Islet precursor cell (in vitro differentiated cells): ENCODE data around the gene MCF2L.
"Not testable (repeated sequence)": the region's sequence is repeated elsewhere in the genome, so short reads cannot be mapped to it uniquely, and the experiment has no call there.

Experiments used
- DNase-seq: peaks from one replicate; pipeline ENCODE4 v3.0.0-alpha.2; 2018

MCF2L gene

DNA sequence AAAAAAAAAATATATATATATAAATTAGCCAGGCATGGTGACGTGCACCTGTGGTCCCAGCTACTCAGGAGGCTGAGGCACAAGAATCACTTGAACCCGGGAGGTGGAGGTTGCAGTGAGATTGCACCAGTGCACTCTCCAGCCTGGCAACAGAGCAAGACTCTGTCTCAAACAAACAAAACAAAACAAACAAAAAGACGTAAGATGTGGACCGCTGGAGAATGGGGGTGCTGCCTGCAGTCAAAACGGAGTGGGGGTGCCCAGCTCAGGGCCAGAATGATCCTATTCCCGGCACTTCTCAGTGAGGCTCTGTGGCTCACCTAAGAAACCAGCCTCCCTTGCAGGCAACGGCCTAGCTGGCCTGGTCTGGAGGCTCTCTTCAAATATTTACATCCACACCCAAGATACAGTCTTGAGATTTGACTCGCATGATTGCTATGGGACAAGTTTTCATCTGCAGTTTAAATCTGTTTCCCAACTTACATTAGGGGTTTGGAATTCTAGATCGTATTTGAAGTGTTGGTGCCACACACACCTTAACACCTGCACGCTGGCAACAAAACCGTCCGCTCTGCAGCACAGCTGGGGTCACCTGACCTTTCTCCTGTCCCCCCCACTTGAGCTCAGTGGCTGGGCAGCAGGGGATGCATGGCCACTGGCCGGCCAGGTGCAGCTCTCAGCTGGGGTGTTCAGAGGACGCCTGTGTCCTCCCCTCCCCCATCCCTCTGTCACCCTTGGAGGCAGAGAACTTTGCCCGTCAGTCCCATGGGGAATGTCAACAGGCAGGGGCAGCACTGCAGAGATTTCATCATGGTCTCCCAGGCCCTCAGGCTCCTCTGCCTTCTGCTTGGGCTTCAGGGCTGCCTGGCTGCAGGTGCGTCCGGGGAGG, 136.3 kb downstream of the MCF2L start, which contains the start of gene F7:
Gene F7 (plus strand): TSS at position 760 of the 889 bp plus-strand sequence. CDS start 51 bp downstream, at position 811.
- no peak for DNase-seq

DNA sequence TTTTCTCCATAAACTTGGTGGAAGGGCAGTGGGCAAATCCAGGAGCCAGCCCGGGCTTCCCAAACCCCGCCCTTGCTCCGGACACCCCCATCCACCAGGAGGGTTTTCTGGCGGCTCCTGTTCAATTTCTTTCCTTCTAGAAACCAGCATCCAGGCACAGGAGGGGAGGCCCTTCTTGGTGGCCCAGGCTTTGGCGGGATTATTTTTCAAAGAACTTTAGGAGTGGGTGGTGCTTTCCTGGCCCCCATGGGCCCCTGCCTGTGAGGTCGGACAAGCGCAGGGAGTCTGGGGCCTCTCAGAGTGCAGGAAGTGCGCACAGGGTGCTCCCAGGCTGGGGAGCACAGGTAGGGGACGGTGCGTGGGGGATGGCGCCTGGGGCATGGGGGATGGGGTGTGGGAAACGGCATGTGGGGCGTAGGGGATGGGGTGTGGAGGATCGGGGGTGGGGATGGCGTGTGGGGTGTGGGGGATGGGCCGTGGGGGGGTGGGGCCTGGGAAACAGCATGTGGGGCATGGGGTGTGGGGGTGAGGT, 137.0 kb downstream of the MCF2L start:
- DNase-seq, result no peak

DNA sequence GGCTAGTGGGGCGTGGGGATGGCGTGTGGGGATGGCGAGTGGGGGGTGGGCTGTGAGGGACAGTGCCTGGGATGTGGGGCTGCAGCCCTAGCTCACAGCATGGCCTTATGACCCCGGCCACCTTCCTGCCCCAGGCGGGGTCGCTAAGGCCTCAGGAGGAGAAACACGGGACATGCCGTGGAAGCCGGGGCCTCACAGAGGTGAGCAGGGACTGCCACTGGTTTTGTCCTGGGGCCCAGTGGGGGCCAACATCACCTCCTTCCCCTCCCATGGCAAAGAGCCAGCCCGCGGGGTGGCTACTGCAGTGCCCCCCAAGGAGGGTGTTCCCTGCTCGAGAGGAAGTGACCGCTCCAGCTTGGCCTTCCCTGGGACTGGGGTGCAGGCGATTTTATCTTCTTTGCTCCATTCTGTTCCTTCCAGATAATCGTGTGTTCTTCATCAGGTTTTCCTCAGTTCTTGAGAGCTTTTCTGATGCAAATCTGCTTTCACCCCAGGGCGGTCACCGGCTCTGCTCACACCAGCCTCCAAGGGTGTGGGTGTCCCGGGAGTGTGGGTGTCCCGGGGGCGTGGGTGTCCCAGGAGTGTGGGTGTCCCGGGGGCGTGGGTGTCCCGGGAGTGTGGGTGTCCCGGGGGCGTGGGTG, 137.8 kb downstream of the MCF2L start:
- DNase-seq, result no peak

DNA sequence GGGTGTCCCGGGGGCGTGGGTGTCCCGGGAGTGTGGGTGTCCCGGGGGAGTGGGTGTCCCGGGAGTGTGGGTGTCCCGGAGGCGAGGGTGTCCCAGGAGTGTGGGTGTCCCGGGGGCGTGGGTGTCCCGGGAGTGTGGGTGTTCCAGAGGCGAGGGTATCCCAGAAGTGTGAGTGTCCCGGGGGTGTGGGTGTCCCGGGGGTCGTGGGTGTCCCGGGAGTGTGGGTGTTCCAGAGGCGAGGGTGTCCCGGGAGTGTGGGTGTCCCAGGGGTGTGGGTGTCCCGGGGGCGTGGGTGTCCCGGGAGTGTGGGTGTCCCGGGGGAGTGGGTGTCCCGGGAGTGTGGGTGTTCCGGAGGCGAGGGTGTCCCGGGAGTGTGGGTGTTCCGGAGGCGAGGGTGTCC, 139.5 kb downstream of the MCF2L start:
- not testable (repeated sequence) for DNase-seq

DNA sequence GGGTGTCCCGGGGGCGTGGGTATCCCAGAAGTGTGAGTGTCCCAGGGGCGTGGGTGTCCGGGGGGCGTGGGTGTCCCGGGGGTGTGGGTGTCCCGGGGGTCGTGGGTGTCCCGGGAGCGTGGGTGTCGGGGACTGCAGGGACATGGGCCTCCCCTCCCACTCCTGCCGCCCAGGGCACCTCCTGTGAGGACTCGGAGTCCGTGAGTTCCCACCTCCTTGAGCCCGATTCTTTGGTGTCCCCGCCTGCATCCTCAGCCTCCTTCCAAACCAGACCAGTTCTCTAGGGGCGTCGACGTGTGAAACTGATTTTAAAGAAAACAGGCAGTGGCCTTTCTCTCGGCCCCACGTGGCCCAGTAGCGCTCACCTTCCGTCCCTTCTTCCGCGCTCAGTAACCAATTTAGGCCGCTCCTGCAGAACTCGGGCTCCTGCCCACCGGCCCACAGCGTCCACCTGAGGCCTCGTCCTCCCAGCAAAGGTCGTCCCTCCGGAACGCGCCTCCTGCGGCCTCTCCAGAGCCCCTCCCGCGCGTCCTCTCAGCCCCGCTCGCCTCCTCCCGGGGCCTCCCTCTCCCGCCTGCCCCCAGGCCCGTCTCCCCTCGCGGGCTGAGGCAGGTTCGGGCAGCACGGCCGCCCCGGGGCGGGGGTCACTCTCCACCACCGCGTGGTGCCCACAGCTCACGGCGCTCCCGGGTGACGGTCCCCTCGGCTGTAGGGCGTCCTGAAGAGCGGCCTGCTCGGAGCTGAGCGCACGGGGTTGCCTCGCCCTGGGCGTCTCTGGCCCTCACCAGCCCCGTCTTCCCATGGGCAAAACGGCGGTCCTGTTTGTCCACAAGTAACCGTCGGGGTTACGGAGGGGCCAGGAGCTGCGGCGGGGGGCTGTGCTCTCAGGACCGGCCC, 140.4 kb downstream of the MCF2L start:
- DNase-seq, result no peak

DNA sequence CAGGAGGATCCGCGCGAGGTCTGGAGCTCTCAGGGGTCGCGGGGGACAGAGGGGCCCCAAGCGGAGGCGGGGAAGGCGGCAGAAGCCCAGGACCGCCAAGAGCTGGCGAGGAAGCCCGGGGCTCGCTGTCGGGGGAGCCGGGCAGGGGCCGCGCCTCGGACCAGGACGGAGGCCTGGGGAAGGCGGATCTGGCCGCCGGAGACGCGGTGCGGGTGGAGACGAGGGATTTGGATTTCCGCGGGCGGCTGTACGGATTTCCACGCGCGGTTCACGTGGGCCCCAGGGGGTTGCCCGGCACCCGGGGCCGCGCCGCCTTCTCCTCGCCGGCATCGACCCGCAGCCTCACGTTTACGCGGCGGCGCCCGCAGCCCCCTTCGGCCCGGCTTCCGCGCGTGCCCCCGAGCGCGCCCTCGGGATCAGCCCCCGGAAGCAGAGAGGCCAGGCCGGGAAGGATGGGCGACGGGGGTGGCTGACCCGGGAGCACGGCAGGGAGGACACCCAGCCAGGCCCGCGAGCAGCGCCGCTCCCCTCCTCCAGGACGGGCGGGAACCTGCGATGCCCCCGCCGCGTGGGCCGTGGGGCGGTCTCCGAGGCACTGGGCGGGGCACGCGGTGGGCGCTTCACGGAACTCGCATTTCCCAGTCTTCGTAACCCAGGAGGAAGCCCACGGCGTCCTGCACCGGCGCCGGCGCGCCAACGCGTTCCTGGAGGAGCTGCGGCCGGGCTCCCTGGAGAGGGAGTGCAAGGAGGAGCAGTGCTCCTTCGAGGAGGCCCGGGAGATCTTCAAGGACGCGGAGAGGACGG, 141.2 kb downstream of the MCF2L start:
- DNase-seq, result peak; percentile 57

DNA sequence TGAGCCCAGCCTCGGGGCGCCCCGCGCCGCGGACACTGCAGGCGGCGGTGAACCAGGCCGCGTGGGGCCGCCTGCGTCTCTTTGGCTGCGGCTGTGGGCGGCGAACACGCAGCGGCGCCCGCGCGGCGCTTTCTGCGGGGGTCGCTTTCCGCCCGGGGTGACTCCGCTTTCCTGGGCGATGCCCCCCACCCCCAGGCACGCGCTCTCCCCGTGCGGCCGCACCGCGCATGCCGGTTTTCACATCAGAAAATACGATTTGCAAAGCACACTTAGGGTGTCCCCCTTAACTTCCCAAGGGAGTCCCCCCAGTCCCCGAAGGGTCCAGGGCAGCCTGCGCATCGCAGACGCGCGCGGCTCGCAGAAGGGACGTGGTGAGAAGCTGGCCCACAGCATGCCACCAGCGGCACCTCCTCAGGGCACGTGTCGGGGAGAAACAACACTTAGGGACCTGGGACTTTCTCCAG, 141.9 kb downstream of the MCF2L start:
- DNase-seq, result no peak

DNA sequence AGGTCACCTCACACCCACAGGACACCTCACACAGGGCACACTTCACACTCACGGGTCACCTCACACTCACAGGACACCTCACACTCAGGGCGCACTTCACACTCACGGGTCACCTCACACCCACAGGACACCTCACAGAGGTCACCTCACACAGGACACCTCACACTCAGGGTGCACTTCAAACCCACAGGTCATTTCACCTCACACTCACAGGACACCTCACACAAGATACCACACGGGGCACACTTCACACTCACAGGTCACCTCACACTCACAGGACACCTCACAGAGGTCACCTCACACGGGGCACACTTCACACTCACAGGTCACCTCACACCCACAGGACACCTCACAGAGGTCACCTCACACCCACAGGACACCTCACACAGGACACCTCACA, 142.8 kb downstream of the MCF2L start:
- peak; percentile 23 for DNase-seq

DNA sequence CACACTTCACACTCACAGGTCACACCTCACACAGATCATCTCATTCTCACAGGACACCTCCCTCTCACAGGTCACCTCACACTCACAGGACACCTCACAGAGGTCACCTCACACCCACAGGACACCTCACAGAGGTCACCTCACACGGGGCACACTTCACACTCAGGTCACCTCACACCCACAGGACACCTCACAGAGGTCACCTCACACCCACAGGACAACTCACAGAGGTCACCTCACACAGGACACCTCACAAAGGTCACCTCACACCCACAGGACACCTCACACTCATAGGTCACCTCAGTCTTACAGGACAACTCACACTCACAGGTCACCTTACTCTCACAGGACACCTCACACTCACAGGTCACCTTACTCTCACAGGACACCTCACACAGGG, 143.5 kb downstream of the MCF2L start:
- DNase-seq, result peak; percentile 22

DNA sequence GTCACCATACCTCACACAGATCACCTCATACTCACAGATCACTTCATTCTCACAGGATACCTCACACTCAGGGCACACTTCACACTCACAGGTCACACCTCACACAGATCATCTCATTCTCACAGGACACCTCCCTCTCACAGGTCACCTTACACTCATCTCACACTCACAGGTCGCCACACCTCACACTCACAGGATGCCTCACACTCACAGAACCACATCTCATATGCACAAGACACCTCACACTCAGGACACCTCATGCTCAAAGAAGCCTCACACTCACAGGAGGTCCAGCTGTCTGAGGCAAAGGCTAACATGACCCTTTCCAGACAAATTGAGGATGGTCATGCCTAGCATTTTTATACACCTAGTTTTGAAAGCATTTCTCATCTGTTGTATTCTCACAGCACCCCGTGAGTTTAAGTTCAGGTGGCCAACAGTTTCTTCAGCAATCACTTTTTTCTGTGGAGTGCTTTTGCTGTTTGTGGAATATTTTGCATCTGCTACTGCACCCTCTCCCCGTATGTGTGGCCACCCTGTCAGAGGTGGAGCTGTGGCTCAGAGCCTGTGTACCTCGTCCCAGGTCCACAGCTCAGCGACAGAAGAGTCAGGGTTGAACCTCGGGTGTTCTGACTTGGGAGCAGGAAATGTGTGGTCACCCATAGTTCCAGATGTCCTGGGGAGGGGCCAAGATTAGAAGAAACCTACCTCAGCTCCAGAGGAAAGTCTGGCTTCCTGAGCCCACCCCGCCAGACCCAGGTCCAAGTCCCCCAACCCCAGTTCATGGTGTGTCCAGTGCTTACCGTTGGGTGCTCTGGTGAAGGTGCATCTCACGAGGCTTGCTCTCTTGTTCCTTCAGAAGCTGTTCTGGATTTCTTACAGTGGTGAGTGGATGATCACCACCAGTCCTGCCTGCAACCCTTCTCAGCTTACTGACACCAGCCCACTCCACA, 144.2 kb downstream of the MCF2L start:
- DNase-seq, result peak; percentile 38

DNA sequence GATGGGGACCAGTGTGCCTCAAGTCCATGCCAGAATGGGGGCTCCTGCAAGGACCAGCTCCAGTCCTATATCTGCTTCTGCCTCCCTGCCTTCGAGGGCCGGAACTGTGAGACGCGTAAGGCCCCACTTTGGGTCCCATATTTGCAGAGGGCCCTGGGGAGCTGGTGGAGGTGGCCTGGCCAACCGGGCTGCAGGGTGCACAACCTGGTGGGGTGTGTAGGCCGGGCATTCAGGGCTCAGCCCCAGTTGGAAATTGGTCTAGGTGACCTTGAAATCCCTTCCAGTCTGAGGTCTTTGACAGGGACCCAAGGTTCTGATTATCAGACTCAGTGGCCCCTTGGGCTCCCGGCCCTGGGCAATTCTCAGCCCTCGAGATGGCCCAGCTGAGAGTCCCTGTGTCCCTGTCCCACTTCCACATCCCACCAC, 144.8 kb downstream of the MCF2L start:
- peak; percentile 20 for DNase-seq

DNA sequence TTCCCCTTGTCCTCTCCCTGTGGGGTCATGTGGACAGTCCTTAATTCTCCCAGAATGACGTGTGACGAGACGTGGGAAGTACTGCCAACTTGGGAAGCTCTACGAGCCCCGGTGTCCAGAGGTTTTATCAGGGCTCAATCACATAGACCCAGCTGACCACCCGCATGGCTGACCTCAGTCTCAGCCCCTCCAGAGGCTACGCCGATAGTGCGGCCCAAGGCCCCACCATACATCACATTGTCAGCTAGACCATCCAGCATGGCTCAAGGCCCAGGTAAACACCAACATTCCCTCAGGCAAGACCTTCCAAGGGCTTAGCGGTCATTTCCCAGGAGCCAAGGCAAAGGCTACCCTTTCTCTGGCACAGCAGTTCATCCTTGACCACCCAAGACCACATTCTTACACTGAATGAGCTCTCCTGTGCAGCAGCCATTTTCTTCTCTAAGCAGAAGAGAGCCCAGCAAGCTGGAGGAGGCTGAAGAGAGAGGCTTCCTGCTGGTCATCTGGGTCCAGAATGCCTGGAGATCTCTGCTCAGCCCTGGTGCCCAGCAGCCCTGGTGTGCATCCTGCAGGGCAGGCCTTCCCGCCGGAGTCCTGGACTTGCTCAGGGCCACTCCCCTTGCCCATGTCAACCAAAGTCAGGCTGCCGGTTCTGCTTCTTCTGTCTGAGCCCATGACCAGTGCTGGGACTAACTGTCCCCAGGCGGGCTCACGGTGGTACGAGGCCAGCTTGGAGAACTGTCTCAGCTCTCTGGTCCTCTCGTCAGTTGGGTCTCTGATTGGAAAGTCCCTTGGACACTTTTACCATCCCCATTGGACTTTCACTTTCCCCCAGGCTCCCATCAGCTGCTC, 145.7 kb downstream of the MCF2L start:
- DNase-seq, result peak; percentile 45

DNA sequence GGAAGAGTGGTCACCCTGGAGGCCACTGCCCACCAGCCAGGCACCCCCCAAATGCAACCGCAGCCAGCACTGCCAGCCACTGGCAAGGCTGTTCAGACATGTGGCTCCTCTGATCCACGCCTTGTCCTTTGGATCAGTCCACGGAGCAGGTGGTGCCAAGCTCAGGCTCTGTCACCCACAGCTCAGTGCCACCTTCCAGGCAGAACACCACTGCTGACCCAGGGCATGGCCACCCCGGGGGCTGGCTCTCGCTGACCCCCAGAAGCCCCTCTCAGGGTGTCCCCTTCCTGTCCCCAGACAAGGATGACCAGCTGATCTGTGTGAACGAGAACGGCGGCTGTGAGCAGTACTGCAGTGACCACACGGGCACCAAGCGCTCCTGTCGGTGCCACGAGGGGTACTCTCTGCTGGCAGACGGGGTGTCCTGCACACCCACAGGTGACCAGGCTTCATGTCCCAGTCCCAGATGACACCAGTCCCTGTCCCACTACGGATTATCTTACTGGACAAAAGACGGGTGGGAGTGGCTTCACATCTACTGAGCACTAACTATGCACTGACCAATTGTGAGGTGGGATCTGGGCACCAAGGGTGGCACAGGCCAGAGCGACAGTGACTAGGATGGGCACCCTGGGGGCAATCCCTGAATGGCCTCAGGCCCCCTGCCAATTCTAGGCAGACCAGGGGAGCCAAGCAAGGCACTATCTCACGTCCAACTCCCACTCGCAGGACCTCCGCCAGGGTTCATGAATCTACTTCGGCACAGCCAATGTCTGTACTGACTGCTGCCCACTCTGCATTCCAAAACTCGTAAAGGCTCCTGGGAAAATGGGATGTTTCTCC, 146.6 kb downstream of the MCF2L start:
- peak; percentile 49 for DNase-seq

DNA sequence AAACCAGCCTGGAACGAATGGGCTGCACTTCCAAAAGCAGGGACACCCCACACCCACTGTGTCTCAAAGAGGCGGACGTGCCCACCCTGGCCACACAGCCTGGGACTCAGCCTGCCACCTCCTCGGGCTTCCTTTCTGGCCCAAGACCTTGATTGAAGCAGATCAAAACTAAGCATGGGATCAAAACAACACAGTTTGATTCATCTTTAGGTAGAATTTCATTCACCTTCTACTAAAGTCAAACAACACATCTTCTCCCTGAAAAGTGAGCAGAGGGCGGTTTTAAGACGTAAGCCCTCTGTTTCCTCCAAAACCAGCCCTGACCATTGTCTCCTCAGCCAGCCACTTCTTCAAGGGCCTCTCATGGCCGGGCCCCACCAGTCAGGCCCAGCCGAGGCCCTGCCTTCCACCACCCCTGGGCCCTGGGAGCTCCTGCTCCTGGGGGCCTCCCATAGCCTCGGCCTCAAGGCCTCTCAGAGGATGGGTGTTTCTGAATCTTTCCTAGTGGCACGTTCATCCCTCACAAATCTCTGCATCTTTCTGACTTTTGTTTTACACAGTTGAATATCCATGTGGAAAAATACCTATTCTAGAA, 147.3 kb downstream of the MCF2L start:
- peak; percentile 15 for DNase-seq

DNA sequence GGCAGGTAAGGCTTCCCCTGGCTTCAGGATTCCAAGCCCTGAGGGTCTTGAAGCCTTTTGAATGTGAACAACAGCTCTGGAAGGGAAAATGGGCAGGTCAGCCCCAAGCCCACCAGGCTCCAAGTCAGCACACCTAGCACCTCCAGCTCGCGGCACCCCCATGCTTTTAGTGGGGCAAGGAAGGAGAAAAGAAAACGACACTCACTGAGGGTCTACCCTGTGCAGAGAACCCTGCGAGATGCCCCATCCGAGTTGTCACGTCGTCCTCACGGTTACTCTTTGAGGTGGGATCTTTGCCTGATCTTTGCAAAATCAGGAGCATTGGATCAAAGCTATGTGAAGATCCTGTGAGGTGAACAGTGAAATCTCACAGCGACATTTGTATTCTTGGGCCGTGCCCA, 147.9 kb downstream of the MCF2L start:
- no peak for DNase-seq

DNA sequence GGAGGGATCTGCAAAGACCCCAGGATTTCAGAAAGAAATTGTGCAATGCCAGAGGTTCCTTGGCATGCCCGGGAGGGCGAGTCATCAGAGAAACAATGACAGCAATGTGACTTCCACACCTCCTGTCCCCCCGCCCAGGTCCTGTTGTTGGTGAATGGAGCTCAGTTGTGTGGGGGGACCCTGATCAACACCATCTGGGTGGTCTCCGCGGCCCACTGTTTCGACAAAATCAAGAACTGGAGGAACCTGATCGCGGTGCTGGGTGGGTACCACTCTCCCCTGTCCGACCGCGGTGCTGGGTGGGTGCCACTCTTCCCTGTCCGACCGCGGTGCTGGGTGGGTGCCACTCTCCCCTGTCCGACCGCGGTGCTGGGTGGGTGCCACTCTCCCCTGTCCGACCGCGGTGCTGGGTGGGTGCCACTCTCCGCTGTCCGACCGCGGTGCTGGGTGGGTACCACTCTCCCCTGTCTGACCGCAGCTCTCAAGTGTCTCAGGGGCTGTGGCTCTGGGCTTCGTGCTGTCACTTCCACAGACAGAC, 148.4 kb downstream of the MCF2L start:
- peak; percentile 76 for DNase-seq

DNA sequence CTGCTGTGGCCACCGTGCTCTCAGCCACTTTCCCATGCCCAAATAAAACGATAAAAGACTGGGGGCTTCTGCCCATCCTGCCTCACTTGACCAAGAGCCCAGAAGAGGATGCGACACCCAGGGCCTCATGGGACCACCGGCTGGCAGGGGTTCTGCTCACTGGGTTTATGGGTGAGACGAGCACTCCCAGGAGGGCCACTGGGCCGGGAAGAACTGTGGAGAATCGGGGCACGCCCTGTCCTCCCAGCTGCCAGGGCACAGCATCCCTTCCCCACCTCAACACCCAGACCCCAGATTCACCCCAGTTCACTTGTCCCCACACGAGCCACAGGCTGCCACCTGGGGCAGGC, 148.9 kb downstream of the MCF2L start:
- peak; percentile 40 for DNase-seq
